IMR-90 (cell line): Measurements from ENCODE around the gene VPS37C. TPM values are rescaled to one million over a fixed set of nuclear protein-coding genes. Genes with fewer than 3 reads are reported as not detected.

Experiments
- ATAC-seq: fragments of 200-7000 bp; cut with Tn5 transposase; 2 replicates; pipeline ENCODE4 v1.9.1; 2020; ENCODE audit warnings: low read depth, mild to moderate bottlenecking, moderate library complexity
- BruUV-seq: library from RNA; stranded (reverse); fragments of 400-500 nt; replicated peaks from 2 replicates; lab custom pipeline; 2021; lab: Mats Ljungman, UMichigan
- CTCF ChIA-PET: fragments of 300-600 bp; formaldehyde crosslinking; extraction: SDS; loops from one replicate; lab custom pipeline; 2021; ENCODE audit warnings: antibody characterized with exemption; lab: Yijun Ruan, JAX
- POLR2A ChIA-PET: fragments of 300-600 bp; sonication (Branson Sonifier 250); formaldehyde crosslinking; loops from one replicate; lab custom pipeline; 2022; ENCODE audit warnings: antibody characterized with exemption; ENCODE audit not compliant: unreplicated experiment; lab: Charles Lee
- DNase-seq: peaks from one replicate; pipeline ENCODE4 v3.0.0; 2013
- H2AFZ ChIP-seq: replicated peaks from 2 replicates; pipeline ENCODE3; 2013; ENCODE audit warnings: low read length, mild to moderate bottlenecking; ENCODE audit not compliant: poor library complexity
- H2AK5ac ChIP-seq: 2 replicates; pipeline ENCODE4 v1.6.1; 2013; ENCODE audit warnings: low read depth, low read length, inconsistent platforms
- H2AK9ac ChIP-seq: replicated peaks from 2 replicates; pipeline ENCODE3; 2013; ENCODE audit warnings: mild to moderate bottlenecking, low read depth, low read length, moderate library complexity; ENCODE audit not compliant: poor library complexity
- H2BK120ac ChIP-seq: 2 replicates; pipeline ENCODE4 v1.6.1; 2013; ENCODE audit warnings: low read depth, low read length, inconsistent platforms
- H2BK15ac ChIP-seq: 3 replicates; pipeline ENCODE4 v1.6.1; 2013; ENCODE audit warnings: low read depth, low read length, inconsistent platforms
- H2BK20ac ChIP-seq: 2 replicates; pipeline ENCODE4 v1.6.1; 2013; ENCODE audit warnings: low read depth, mild to moderate bottlenecking, inconsistent platforms, low read length, moderate library complexity
- H2BK5ac ChIP-seq: 2 replicates; pipeline ENCODE4 v1.6.1; 2013; ENCODE audit warnings: mild to moderate bottlenecking, low read depth, low read length, inconsistent platforms; ENCODE audit not compliant: poor library complexity, severe bottlenecking
- H3K14ac ChIP-seq: replicated peaks from 2 replicates; pipeline ENCODE4 v1.6.1; 2013; ENCODE audit warnings: low read depth, low read length, inconsistent platforms
- H3K18ac ChIP-seq: 2 replicates; pipeline ENCODE4 v1.6.1; 2013; ENCODE audit warnings: low read depth, low read length, control low read depth
- H3K23ac ChIP-seq: 2 replicates; pipeline ENCODE4 v1.6.1; 2013; ENCODE audit warnings: low read depth, low read length, inconsistent platforms
- H3K27ac ChIP-seq: 2 replicates; pipeline ENCODE4 v1.5.1; 2013; ENCODE audit warnings: mild to moderate bottlenecking, control low read depth, low read length; ENCODE audit not compliant: insufficient read depth
- H3K27me3 ChIP-seq: 2 replicates; pipeline ENCODE4 v1.6.1; 2013; ENCODE audit warnings: low read length; ENCODE audit not compliant: control insufficient read depth, insufficient read depth
- H3K36me3 ChIP-seq: 2 replicates; pipeline ENCODE4 v1.6.1; 2013; ENCODE audit warnings: low read length, mixed read lengths; ENCODE audit not compliant: control insufficient read depth, insufficient read depth
- H3K4ac ChIP-seq: 2 replicates; pipeline ENCODE4 v1.6.1; 2013; ENCODE audit warnings: low read depth, low read length, inconsistent platforms
- H3K4me1 ChIP-seq: 2 replicates; pipeline ENCODE4 v1.6.1; 2013; ENCODE audit warnings: low read length, mixed read lengths; ENCODE audit not compliant: control insufficient read depth, insufficient read depth
- H3K4me2 ChIP-seq: 2 replicates; pipeline ENCODE4 v1.6.1; 2013; ENCODE audit warnings: low read depth, mild to moderate bottlenecking, control low read depth, low read length, moderate library complexity
- H3K4me3 ChIP-seq: 2 replicates; pipeline ENCODE4 v1.5.1; 2013; ENCODE audit warnings: low read depth, mild to moderate bottlenecking, control low read depth, low read length, moderate library complexity; ENCODE audit not compliant: insufficient read depth
- H3K56ac ChIP-seq: 2 replicates; pipeline ENCODE4 v1.6.1; 2013; ENCODE audit warnings: low read length, inconsistent platforms; ENCODE audit not compliant: insufficient read depth; ENCODE audit errors: extremely low read depth
- H3K79me1 ChIP-seq, 2 experiments: 2 replicates each; pipeline ENCODE4 v1.6.1; 2013; ENCODE audit warnings: low read length in 2 of 2, inconsistent platforms in 1 of 2, low read depth in 1 of 2
- H3K9ac ChIP-seq: 2 replicates; pipeline ENCODE4 v1.6.1; 2013; ENCODE audit warnings: low read depth, low read length, control low read depth
- H3K9me1 ChIP-seq: 2 replicates; pipeline ENCODE4 v1.6.1; 2013; ENCODE audit warnings: low read length, inconsistent platforms; ENCODE audit not compliant: insufficient read depth
- H3K9me3 ChIP-seq: 2 replicates; pipeline ENCODE4 v1.6.1; 2013; ENCODE audit warnings: low read length; ENCODE audit not compliant: control insufficient read depth, insufficient read depth
- H4K20me1 ChIP-seq: 2 replicates; pipeline ENCODE4 v1.6.1; 2013; ENCODE audit warnings: low read length, inconsistent platforms; ENCODE audit not compliant: insufficient read depth
- H4K5ac ChIP-seq: 2 replicates; pipeline ENCODE4 v1.6.1; 2013; ENCODE audit warnings: mild to moderate bottlenecking, low read depth, low read length, control low read depth
- H4K8ac ChIP-seq, 2 experiments: 2 replicates each; pipeline ENCODE4 v1.6.1; 2013; ENCODE audit warnings: low read depth in 2 of 2, low read length in 2 of 2, control low read depth in 1 of 2, inconsistent platforms in 1 of 2
- H4K91ac ChIP-seq: 2 replicates; pipeline ENCODE4 v1.6.1; 2013; ENCODE audit warnings: low read depth, low read length, inconsistent platforms; ENCODE audit not compliant: insufficient read depth
- CEBPB ChIP-seq: IDR thresholded peaks from 2 replicates; pipeline ENCODE4 v1.6.1; 2012; ENCODE audit warnings: low read depth, low read length, improper control_type of control experiment
- RFX5 ChIP-seq: IDR thresholded peaks from 2 replicates; pipeline ENCODE4 v1.8.0; 2012; ENCODE audit warnings: low read depth, mild to moderate bottlenecking, low read length, moderate library complexity
- WGBS, 2 experiments: methylation state at CpG; one replicate each; pipeline versions ENCODE4 v1.1.5 to v1.1.7; 2013; ENCODE audit warnings: missing lambda C conversion rate in 2 of 2; ENCODE audit not compliant: insufficient read length in 1 of 2; ENCODE audit errors: extremely low coverage in 2 of 2; 5-methylcytosine and 5-hydroxymethylcytosine counted together
- dilution Hi-C: fragments of 300-500 bp; cut with HindIII; formaldehyde crosslinking; loops from one replicate; pipeline ENCODE4 v1.14.3; 2018; ENCODE audit warnings: low sequenced_read_pairs; ENCODE audit not compliant: unreplicated experiment
- in situ Hi-C: fragments of 300-500 bp; cut with MboI; formaldehyde crosslinking; loops from 3 replicates; pipeline ENCODE4 v1.14.3; 2019; ENCODE audit warnings: low sequenced_read_pairs, inconsistent platforms, mixed read lengths
- intact Hi-C: fragments of 100-400 bp; cut with micrococcal nuclease; formaldehyde crosslinking; loops from 2 replicates; pipeline ENCODE4 v1.10.0; 2022
- polyA plus RNA-seq, 3 experiments: library from polyadenylated mRNA; depleted of rRNA; stranded (reverse); fragments of >200 nt; gene quantifications; 2 replicates each; pipeline ENCODE4 v1.2.3, GENCODE V29; 2012; ENCODE audit warnings: low replicate concordance in 1 of 3
- total RNA-seq: library from RNA; depleted of rRNA; stranded (reverse); fragments of >200 nt; gene quantifications from 2 replicates; pipeline ENCODE4 v1.2.3, GENCODE V29; 2012

VPS37C gene
- total and polyA plus RNA-seq, 2 of the 4 experiments (the other 2 are of a cell fraction) = 3.2 to 13.2 TPM

DNA sequence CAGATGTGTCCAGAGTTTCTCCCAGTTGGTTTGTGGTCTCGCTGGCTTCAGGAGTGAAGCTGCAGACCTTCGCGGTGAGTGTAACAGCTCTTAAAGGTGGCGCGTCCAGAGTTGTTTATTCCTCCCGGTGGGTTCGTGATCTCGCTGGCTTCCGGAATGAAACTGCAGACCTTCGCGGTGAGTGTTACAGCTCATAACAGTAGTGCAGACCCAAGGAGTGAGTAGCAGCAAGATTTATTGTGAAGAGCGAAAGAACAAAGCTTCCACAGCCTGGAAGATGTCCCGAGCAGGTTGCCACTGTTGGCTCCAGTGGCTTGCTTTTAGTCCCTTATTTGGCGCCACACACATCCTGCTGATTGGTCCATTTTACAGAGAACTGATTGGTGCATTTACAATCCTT lies 40.2 kb upstream of the VPS37C start:
- no peak overlapping the region for H3K4me2 ChIP-seq
- no peak overlapping the region for H2AK5ac ChIP-seq
- no peak overlapping the region for H2BK5ac ChIP-seq
- no peak overlapping the region for H2BK20ac ChIP-seq
- no peaks in the 10 kb centered on the region for H4K20me1 ChIP-seq
- dilution Hi-C loops = no loop called here
- BruUV-seq = no TSS peak
- H3K79me1 ChIP-seq = no peaks in the 10 kb centered on the region
- no peak overlapping the region for H4K91ac ChIP-seq
- WGBS, 2 experiments = 86% methylated on average over 6 of the region's 14 CpGs; no CpG with 5 or more reads in 1 of the 2 experiments
- no peak overlapping the region for H4K5ac ChIP-seq
- no peak overlapping the region for H4K8ac ChIP-seq
- intact Hi-C loops = no loop called here
- no peaks in the 10 kb centered on the region for H3K4me1 ChIP-seq
- peaks cover 8% of the 10 kb centered on the region for H3K9me3 ChIP-seq
- no peak overlapping the region for H3K4ac ChIP-seq
- H2BK15ac ChIP-seq = no peak overlapping the region
- no peaks in the 10 kb centered on the region for H3K36me3 ChIP-seq
- H3K56ac ChIP-seq = no peak overlapping the region
- no peak overlapping the region for H3K18ac ChIP-seq
- H2BK120ac ChIP-seq = no peak overlapping the region
- H3K4me3 ChIP-seq = no peak overlapping the region
- DNase-seq (no peak), ATAC-seq (no peak)
- TF ChIP-seq RFX5 (no peak), CEBPB (no peak)
- POLR2A ChIA-PET = no interaction called here
- in situ Hi-C loops = no loop called here
- no peak overlapping the region for H3K27ac ChIP-seq
- no peaks in the 10 kb centered on the region for H3K9me1 ChIP-seq
- H3K23ac ChIP-seq = no peak overlapping the region
- CTCF ChIA-PET = no interaction called here
- H3K27me3 ChIP-seq = peaks cover 19% of the 10 kb centered on the region; the same call in 1 of the 2 replicates
- H2AFZ ChIP-seq = no peak overlapping the region
- H2AK9ac ChIP-seq = no peak overlapping the region
- H3K9ac ChIP-seq = no peak overlapping the region
- no peak overlapping the region for H3K14ac ChIP-seq
